Measurements from ENCODE around the gene RPN2. TPM values are rescaled to one million over a fixed set of nuclear protein-coding genes. Genes with fewer than 3 reads are reported as not detected.

The RPN2 gene
- total and polyA plus RNA-seq, 2 donors (not counting 1 experiment from before 2014, with no cell fraction given) = 80.2 to 87.3 TPM

DNA sequence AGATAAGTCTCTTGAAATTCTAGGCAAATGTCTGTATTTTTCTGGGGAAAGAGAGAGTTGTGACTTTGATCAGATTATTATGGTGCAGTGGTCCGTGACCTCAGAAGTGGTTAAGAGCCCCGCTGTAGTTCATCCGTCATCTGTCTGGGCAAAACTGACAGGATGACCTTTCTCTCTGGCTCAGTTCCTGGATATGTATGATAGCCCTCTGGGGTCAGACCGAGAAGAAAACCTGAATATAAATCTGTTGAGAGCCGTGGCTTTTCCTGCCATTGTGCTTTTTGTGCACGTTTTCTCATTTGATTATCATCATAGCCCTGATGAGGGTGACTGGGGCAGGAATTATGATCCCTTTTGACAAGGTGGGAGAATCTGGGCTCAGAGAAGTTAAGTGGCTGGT lies 55.9 kb downstream of the RPN2 start:
- Histone ChIP-seq H3K4me2 (replicated peaks; ENCODE audit: low read depth, low read length, poor library complexity, severe bottlenecking) (no peak overlapping the region), H3K4me3 (ENCODE audit: control extremely low read depth in 1 of 5, extremely low read depth in 1 of 5, insufficient read depth in 1 of 5, low read depth in 2 of 5, low read length in 4 of 5) (no peak overlapping the region), H4K20me1 (ENCODE audit: control insufficient read depth, insufficient read depth, low read length, poor library complexity, severe bottlenecking) (no peaks in the 10 kb centered on the region), H3K27ac (ENCODE audit: low read length in 2 of 2) (no peak overlapping the region), H2AFZ (ENCODE audit: insufficient read depth, low read depth, low read length, poor library complexity, severe bottlenecking) (no peak overlapping the region), H3K79me2 (ENCODE audit: control insufficient read depth, insufficient read depth, low read length) (no peaks in the 10 kb centered on the region), H3K27me3 (replicated peaks in 1 of 4; ENCODE audit: control extremely low read depth in 1 of 4, control insufficient read depth in 3 of 4, insufficient read depth in 4 of 4, low read length in 3 of 4) (no peaks in the 10 kb centered on the region), H3K4me1 (ENCODE audit: control insufficient read depth in 2 of 2, insufficient read depth in 2 of 2, low read length in 2 of 2) (no peaks in the 10 kb centered on the region), H3K9me3 (ENCODE audit: control extremely low read depth in 1 of 3, control insufficient read depth in 2 of 3, insufficient read depth in 1 of 3, low read length in 2 of 3) (no peaks in the 10 kb centered on the region), H3K9ac (ENCODE audit: low read length) (no peak overlapping the region), H3K36me3 (replicated peaks in 1 of 2; ENCODE audit: control extremely low read depth in 1 of 2, control insufficient read depth in 1 of 2, extremely low read depth in 1 of 2, insufficient read depth in 2 of 2, low read length in 1 of 2) (peaks cover 7 to 93% of the 10 kb centered on the region in 2 experiments)
- no peak for DNase-seq
- Mint-ChIP-seq H3K4me3 (no peak overlapping the region), H3K27me3 (no peaks in the 10 kb centered on the region), H3K4me1 (no peaks in the 10 kb centered on the region), H3K27ac (no peak overlapping the region), H3K9me3 (ENCODE audit: insufficient read depth) (no peaks in the 10 kb centered on the region)
- TF ChIP-seq CTCF (IDR thresholded peaks at IDR 0.05) (no peak), EZH2 (IDR thresholded peaks at IDR 0.05; ENCODE audit: borderline replicate concordance, insufficient read depth, low read depth, low read length, poor library complexity, severe bottlenecking) (no peak)
- ChIA-PET CTCF (no interaction called here), POLR2A (no interaction called here)
- ATAC-seq (ENCODE audit: low read depth) = no peak
- 97% methylated on average over 4 of the region's 6 CpGs for WGBS (ENCODE audit: insufficient coverage)
- intact Hi-C loops (cut with micrococcal nuclease) = no loop called here

DNA sequence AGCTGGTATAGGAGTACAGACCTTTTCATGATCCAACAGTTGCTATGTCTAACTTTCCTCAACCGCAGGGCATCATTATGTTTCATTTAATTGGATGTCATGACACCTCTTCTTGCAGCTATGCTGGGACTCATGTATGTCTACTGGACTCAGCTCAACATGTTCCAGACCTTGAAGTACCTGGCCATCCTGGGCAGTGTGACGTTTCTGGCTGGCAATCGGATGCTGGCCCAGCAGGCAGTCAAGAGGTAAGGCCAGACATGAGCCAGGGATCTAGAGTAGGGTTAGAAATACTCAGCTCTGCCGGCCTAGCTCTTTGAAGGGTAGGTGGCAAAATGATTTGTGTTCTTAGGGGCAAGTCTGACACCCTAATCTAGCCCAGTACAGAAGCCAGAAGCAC lies 57.3 kb downstream of the RPN2 start:
- Histone ChIP-seq H3K36me3 (replicated peaks in 1 of 2; ENCODE audit: control extremely low read depth in 1 of 2, control insufficient read depth in 1 of 2, extremely low read depth in 1 of 2, insufficient read depth in 2 of 2, low read length in 1 of 2) (peaks cover 7 to 91% of the 10 kb centered on the region in 2 experiments), H3K79me2 (ENCODE audit: control insufficient read depth, insufficient read depth, low read length) (no peaks in the 10 kb centered on the region), H3K4me2 (replicated peaks; ENCODE audit: low read depth, low read length, poor library complexity, severe bottlenecking) (no peak overlapping the region), H3K27me3 (replicated peaks in 1 of 4; ENCODE audit: control extremely low read depth in 1 of 4, control insufficient read depth in 3 of 4, insufficient read depth in 4 of 4, low read length in 3 of 4) (no peaks in the 10 kb centered on the region), H3K9ac (ENCODE audit: low read length) (no peak overlapping the region), H3K4me3 (ENCODE audit: control extremely low read depth in 1 of 5, extremely low read depth in 1 of 5, insufficient read depth in 1 of 5, low read depth in 2 of 5, low read length in 4 of 5) (no peak overlapping the region), H4K20me1 (ENCODE audit: control insufficient read depth, insufficient read depth, low read length, poor library complexity, severe bottlenecking) (no peaks in the 10 kb centered on the region), H2AFZ (ENCODE audit: insufficient read depth, low read depth, low read length, poor library complexity, severe bottlenecking) (no peak overlapping the region), H3K9me3 (ENCODE audit: control extremely low read depth in 1 of 3, control insufficient read depth in 2 of 3, insufficient read depth in 1 of 3, low read length in 2 of 3) (no peaks in the 10 kb centered on the region), H3K4me1 (ENCODE audit: control insufficient read depth in 2 of 2, insufficient read depth in 2 of 2, low read length in 2 of 2) (no peaks in the 10 kb centered on the region), H3K27ac (ENCODE audit: low read length in 2 of 2) (no peak overlapping the region)
- H3K4me1 Mint-ChIP-seq = no peaks in the 10 kb centered on the region
- H3K27me3 Mint-ChIP-seq = no peaks in the 10 kb centered on the region
- 92% methylated on average over 3 of the region's 4 CpGs for WGBS (ENCODE audit: insufficient coverage)
- no peak overlapping the region for H3K27ac Mint-ChIP-seq
- ATAC-seq (ENCODE audit: low read depth) = no peak
- no peak overlapping the region for H3K4me3 Mint-ChIP-seq
- TF ChIP-seq CTCF (IDR thresholded peaks at IDR 0.05) (no peak), EZH2 (IDR thresholded peaks at IDR 0.05; ENCODE audit: borderline replicate concordance, insufficient read depth, low read depth, low read length, poor library complexity, severe bottlenecking) (no peak)
- ChIA-PET POLR2A (no interaction called here), CTCF (interaction anchor here (0.7 to 1.6 kb wide), 2 partner anchors 34 to 40 kb away, joined by 3 to 5 read pairs; no protein-coding TSS in a partner anchor)
- no peaks in the 10 kb centered on the region for H3K9me3 Mint-ChIP-seq (ENCODE audit: insufficient read depth)
- intact Hi-C loops (cut with micrococcal nuclease) = no loop called here
- no peak for DNase-seq

Measured in B cell (primary cell).